Measurements from ENCODE around the gene TRIML1. TPM values are rescaled to one million over a fixed set of nuclear protein-coding genes. Genes with fewer than 3 reads are reported as not detected.
"Not testable (repeated sequence)": the region's sequence is repeated elsewhere in the genome, so short reads cannot be mapped to it uniquely, and the experiment has no call there.

Gene TRIML1
- total RNA-seq, 1 experiment from 2014 or later, result not detected

DNA sequence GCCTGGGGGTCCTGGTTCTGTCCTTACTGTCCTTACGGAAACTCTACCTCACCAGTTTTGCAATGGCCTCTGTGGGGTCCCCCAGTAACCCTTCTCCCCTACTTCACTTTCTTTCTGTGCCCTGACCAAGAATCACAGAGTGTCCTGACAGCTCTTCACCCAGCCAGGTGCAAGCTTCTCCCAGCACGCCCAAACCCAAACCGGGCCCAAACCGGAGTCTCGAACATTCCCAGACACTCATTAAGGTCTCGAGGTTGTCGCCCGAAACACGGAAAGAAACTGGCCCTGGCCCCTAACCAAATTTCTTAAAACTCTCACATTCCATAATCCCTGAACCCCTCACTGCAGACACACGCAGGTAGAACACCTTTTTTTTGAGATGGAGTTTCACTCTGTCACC is 19.1 kb downstream of the TRIML1 start:
- Histone ChIP-seq H3K79me1 (ENCODE audit: insufficient read depth, low read depth, low read length, poor library complexity, severe bottlenecking) (no peaks in the 10 kb centered on the region), H3K79me2 (ENCODE audit: insufficient read depth, low read length) (no peaks in the 10 kb centered on the region), H2AK5ac (ENCODE audit: insufficient read length, low read length) (no peak overlapping the region), H3K23ac (ENCODE audit: insufficient read length, low read depth, low read length) (no peak overlapping the region), H3K9ac (ENCODE audit: extremely low read depth, insufficient read length, low read length) (no peak overlapping the region), H3K27ac (ENCODE audit: insufficient read length, low read depth, low read length) (no peak overlapping the region), H2BK5ac (ENCODE audit: insufficient read length, low read length) (no peak overlapping the region), H3K23me2 (ENCODE audit: insufficient read length, low read depth, low read length, poor library complexity, severe bottlenecking) (no peaks in the 10 kb centered on the region), H3K27me3 (ENCODE audit: insufficient read depth, low read length) (no peaks in the 10 kb centered on the region), H2BK12ac (ENCODE audit: insufficient read length, low read depth, low read length) (no peak overlapping the region), H3K4me2 (ENCODE audit: insufficient read depth, insufficient read length, low read length) (no peak overlapping the region), H3K9me3 (ENCODE audit: control insufficient read depth, low read depth, low read length) (no peaks in the 10 kb centered on the region), H3K18ac (ENCODE audit: insufficient read length, low read depth, low read length) (no peak overlapping the region), H4K8ac (replicated peaks; ENCODE audit: insufficient read length, low read depth, low read length) (no peak overlapping the region), H2BK20ac (ENCODE audit: low read depth, low read length, poor library complexity, severe bottlenecking) (no peak overlapping the region), H4K5ac (ENCODE audit: insufficient read length, low read depth, low read length) (no peak overlapping the region), H3K4me1 (ENCODE audit: insufficient read depth, low read length) (no peaks in the 10 kb centered on the region), H3K56ac (ENCODE audit: insufficient read length, low read depth, low read length) (no peak overlapping the region), H2BK15ac (ENCODE audit: low read depth, low read length) (no peak overlapping the region), H4K20me1 (ENCODE audit: control insufficient read depth, insufficient read depth, insufficient read length) (no peaks in the 10 kb centered on the region), H3K14ac (ENCODE audit: insufficient read depth, low read length) (no peak overlapping the region), H4K91ac (ENCODE audit: insufficient read length, low read depth, low read length) (no peak overlapping the region), H2AFZ (ENCODE audit: low read length) (no peak overlapping the region), H3T11ph (ENCODE audit: low read length) (no peak overlapping the region), H2BK120ac (ENCODE audit: low read depth, low read length, poor library complexity, severe bottlenecking) (no peak overlapping the region), H3K4ac (ENCODE audit: low read depth, low read length) (no peak overlapping the region)
- H3K27ac Mint-ChIP-seq, result no peak overlapping the region; a peak in 1 of 7 replicates
- H3K36me3 Mint-ChIP-seq (ENCODE audit: insufficient read depth in 1 of 3, low read depth in 3 of 3), result peaks cover 2 to 12% (median 6%) of the 10 kb centered on the region in 3 experiments; a peak in 6 of 7 replicates
- DNase-seq, result no peak
- H3K4me1 Mint-ChIP-seq, result peaks cover 4 to 5% of the 10 kb centered on the region in 2 experiments; a peak in 2 of 4 replicates
- H3K4me3 Mint-ChIP-seq, result no peak overlapping the region
- no CpG with 5 or more reads among the region's 10 CpGs for WGBS (ENCODE audit: extremely low coverage, insufficient read length, low lambda C conversion rate)
- peaks cover 12% of the 10 kb centered on the region in 2 experiments for H3K9me3 Mint-ChIP-seq
- no peaks in the 10 kb centered on the region for H3K27me3 Mint-ChIP-seq (ENCODE audit: low read depth)
- TF ChIP-seq, protein P1, sequence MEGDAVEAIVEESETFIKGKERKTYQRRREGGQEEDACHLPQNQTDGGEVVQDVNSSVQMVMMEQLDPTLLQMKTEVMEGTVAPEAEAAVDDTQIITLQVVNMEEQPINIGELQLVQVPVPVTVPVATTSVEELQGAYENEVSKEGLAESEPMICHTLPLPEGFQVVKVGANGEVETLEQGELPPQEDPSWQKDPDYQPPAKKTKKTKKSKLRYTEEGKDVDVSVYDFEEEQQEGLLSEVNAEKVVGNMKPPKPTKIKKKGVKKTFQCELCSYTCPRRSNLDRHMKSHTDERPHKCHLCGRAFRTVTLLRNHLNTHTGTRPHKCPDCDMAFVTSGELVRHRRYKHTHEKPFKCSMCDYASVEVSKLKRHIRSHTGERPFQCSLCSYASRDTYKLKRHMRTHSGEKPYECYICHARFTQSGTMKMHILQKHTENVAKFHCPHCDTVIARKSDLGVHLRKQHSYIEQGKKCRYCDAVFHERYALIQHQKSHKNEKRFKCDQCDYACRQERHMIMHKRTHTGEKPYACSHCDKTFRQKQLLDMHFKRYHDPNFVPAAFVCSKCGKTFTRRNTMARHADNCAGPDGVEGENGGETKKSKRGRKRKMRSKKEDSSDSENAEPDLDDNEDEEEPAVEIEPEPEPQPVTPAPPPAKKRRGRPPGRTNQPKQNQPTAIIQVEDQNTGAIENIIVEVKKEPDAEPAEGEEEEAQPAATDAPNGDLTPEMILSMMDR (conservative IDR thresholded peaks at IDR 0.05), result no peak

DNA sequence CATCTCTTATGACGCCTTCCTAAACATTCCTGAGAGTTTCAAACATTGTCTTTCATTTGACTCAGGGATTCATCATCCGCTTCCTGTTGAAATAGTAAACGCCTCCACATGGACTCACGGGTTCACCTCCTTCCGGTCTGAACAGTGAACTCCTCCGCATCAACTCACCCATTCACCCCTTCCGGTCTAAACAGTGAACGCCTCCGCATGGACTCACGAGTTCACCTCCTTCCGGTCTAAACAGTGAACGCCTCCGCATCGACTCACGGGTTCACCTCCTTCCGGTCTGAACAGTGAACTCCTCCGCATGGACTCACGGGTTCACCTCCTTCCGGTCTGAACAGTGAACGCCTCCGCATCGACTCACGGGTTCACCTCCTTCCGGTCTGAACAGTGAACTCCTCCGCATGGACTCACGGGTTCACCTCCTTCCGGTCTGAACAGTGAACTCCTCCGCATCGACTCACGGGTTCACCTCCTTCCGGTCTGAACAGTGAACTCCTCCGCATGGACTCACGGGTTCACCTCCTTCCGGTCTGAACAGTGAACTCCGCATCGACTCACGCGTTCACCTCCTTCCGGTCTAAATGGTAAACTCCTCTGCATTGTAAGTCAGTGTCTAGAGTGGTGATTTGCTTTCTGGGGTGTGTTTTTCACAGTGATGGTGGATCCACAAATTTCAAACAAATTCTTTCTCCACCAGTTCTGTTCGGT is 20.4 kb downstream of the TRIML1 start:
- no CpG with 5 or more reads among the region's 40 CpGs for WGBS (ENCODE audit: extremely low coverage, insufficient read length, low lambda C conversion rate)
- H3K79me2 ChIP-seq (ENCODE audit: insufficient read depth, low read length); H2BK20ac ChIP-seq (ENCODE audit: low read depth, low read length, poor library complexity, severe bottlenecking); DNase-seq; H3K4me1 ChIP-seq (ENCODE audit: insufficient read depth, low read length); H3K23me2 ChIP-seq (ENCODE audit: insufficient read length, low read depth, low read length, poor library complexity, severe bottlenecking); H3K18ac ChIP-seq (ENCODE audit: insufficient read length, low read depth, low read length); H3K56ac ChIP-seq (ENCODE audit: insufficient read length, low read depth, low read length); H2BK15ac ChIP-seq (ENCODE audit: low read depth, low read length); H3K27me3 Mint-ChIP-seq (ENCODE audit: low read depth); H2AK5ac ChIP-seq (ENCODE audit: insufficient read length, low read length); H3K4me1 Mint-ChIP-seq; H3K79me1 ChIP-seq (ENCODE audit: insufficient read depth, low read depth, low read length, poor library complexity, severe bottlenecking); H3K36me3 Mint-ChIP-seq (ENCODE audit: insufficient read depth in 1 of 3, low read depth in 3 of 3); H2AFZ ChIP-seq (ENCODE audit: low read length); H3K4ac ChIP-seq (ENCODE audit: low read depth, low read length); H4K20me1 ChIP-seq (ENCODE audit: control insufficient read depth, insufficient read depth, insufficient read length); H3K9ac ChIP-seq (ENCODE audit: extremely low read depth, insufficient read length, low read length); H3T11ph ChIP-seq (ENCODE audit: low read length); H4K8ac ChIP-seq (replicated peaks; ENCODE audit: insufficient read length, low read depth, low read length); H2BK12ac ChIP-seq (ENCODE audit: insufficient read length, low read depth, low read length); H4K91ac ChIP-seq (ENCODE audit: insufficient read length, low read depth, low read length); H4K5ac ChIP-seq (ENCODE audit: insufficient read length, low read depth, low read length); H3K9me3 ChIP-seq (ENCODE audit: control insufficient read depth, low read depth, low read length); H2BK120ac ChIP-seq (ENCODE audit: low read depth, low read length, poor library complexity, severe bottlenecking); H2BK5ac ChIP-seq (ENCODE audit: insufficient read length, low read length); H3K23ac ChIP-seq (ENCODE audit: insufficient read length, low read depth, low read length); H3K4me2 ChIP-seq (ENCODE audit: insufficient read depth, insufficient read length, low read length); H3K4me3 Mint-ChIP-seq; H3K27me3 ChIP-seq (ENCODE audit: insufficient read depth, low read length); H3K14ac ChIP-seq (ENCODE audit: insufficient read depth, low read length); H3K27ac ChIP-seq (ENCODE audit: insufficient read length, low read depth, low read length); H3K27ac Mint-ChIP-seq: not testable (repeated sequence)
- peaks cover 10 to 11% of the 10 kb centered on the region in 2 experiments for H3K9me3 Mint-ChIP-seq
